ENCODE measurements around the gene VSIG10L.

GRCh38 chr19:51337141-51337860 is 4.6 kb downstream of the VSIG10L start:
- TF ChIP-seq CTCF (optimal IDR thresholded peaks at IDR 0.05 in 1 of 3, IDR thresholded peaks at IDR 0.05 in 1 of 3, conservative IDR thresholded peaks at IDR 0.05 in 1 of 3; ENCODE audit: extremely low read depth in 1 of 3, insufficient read depth in 2 of 3, low read length in 3 of 3) (no peak), EZH2 (IDR thresholded peaks at IDR 0.05; ENCODE audit: low read length) (no peak)

Measured in keratinocyte (primary cell).